ENCODE measurements around the gene HLA-DQA1.
"Not testable (repeated sequence)": the region's sequence is repeated elsewhere in the genome, so short reads cannot be mapped to it uniquely, and the experiment has no call there.

The HLA-DQA1 gene

GRCh38 chr6:32637219-32637880 lies at the start of gene HLA-DQA1:
TSS of gene HLA-DQA1 (plus strand) at chr6:32637406. CDS start at chr6:32637459, 53 bp downstream.
- peak in 1 of 56 donors; percentile 3 for DNase-seq

GRCh38 chr6:32588156-32588555 lies 49.0 kb upstream of the HLA-DQA1 start:
- no peak for DNase-seq

- peak in 7 of 56 donors; percentile 2 to 6 (median 5) for DNase-seq
Observed at GRCh38 chr6:32589596-32590449, 47.4 kb upstream of the HLA-DQA1 start, which contains the start of gene HLA-DRB1. TSS of gene HLA-DRB1 (minus strand) at chr6:32589848. CDS start at chr6:32589742, 106 bp downstream.

- DNase-seq, result not testable (repeated sequence)
Observed at GRCh38 chr6:32590713-32591112, 46.5 kb upstream of the HLA-DQA1 start.

- no peak for DNase-seq
Observed at GRCh38 chr6:32597024-32597423, 40.2 kb upstream of the HLA-DQA1 start.

GRCh38 chr6:32602383-32602782 lies 34.8 kb upstream of the HLA-DQA1 start:
- no peak for DNase-seq

GRCh38 chr6:32603222-32603621 lies 34.0 kb upstream of the HLA-DQA1 start:
- DNase-seq, result no peak

GRCh38 chr6:32603888-32604287 lies 33.3 kb upstream of the HLA-DQA1 start:
- DNase-seq, result no peak

- no peak for DNase-seq
Observed at GRCh38 chr6:32604434-32604877, 32.8 kb upstream of the HLA-DQA1 start.

- DNase-seq, result no peak
Observed at GRCh38 chr6:32607263-32607987, 29.8 kb upstream of the HLA-DQA1 start.

- no peak for DNase-seq
Observed at GRCh38 chr6:32607988-32608298, 29.3 kb upstream of the HLA-DQA1 start.

- DNase-seq, result no peak
Observed at GRCh38 chr6:32608362-32608761, 28.8 kb upstream of the HLA-DQA1 start.

GRCh38 chr6:32609391-32609730 lies 27.8 kb upstream of the HLA-DQA1 start:
- no peak for DNase-seq

- peak in 28 of 56 donors; percentile 0 to 73 (median 16) for DNase-seq
Observed at GRCh38 chr6:32609731-32610640, 27.2 kb upstream of the HLA-DQA1 start.

- DNase-seq, result no peak
Observed at GRCh38 chr6:32610682-32611296, 26.4 kb upstream of the HLA-DQA1 start.

GRCh38 chr6:32613475-32613874 lies 23.7 kb upstream of the HLA-DQA1 start:
- no peak for DNase-seq

- DNase-seq, result no peak
Observed at GRCh38 chr6:32614366-32615081, 22.7 kb upstream of the HLA-DQA1 start.

GRCh38 chr6:32615885-32616532 lies 21.2 kb upstream of the HLA-DQA1 start:
- DNase-seq, result no peak

- DNase-seq, result no peak
Observed at GRCh38 chr6:32617751-32618150, 19.5 kb upstream of the HLA-DQA1 start.

Measured in nucleus accumbens (tissue), 56 donors.